K562 (cell line): ENCODE data around the gene SNX25. TPM values are rescaled to one million over a fixed set of nuclear protein-coding genes. Genes with fewer than 3 reads are reported as not detected.

Experiments
- C11orf30 ChIP-seq: fragments of 450-650 bp; IDR thresholded peaks from 2 replicates; pipeline ENCODE4 v1.6.1; 2016; ENCODE audit warnings: low read depth, mild to moderate bottlenecking
- HDAC8 ChIP-seq: fragments of 450-650 bp; IDR thresholded peaks from 2 replicates; pipeline ENCODE4 v1.6.1; 2016; ENCODE audit warnings: mild to moderate bottlenecking, missing genetic modification characterization, moderate library complexity, missing compliant biosample characterization
- TRIM24 ChIP-seq, 2 experiments: fragments of 450-650 bp; IDR thresholded peaks; 2 replicates each; pipeline ENCODE4 v1.6.1; 2016
- U2AF1 ChIP-seq: fragments of 200-400 bp; formaldehyde crosslinking; optimal IDR thresholded peaks from 2 replicates; pipeline ENCODE3; 2017; ENCODE audit warnings: mild to moderate bottlenecking, low read depth, low read length, moderate library complexity
- ZKSCAN1 ChIP-seq: fragments of 150-350 bp; IDR thresholded peaks from 2 replicates; pipeline ENCODE4 v1.6.1; 2016; ENCODE audit warnings: low read depth, low read length
- polyA plus RNA-seq, 8 experiments: library from polyadenylated mRNA; depleted of rRNA in 4 of 8; stranded (reverse) in 5 of 8; unstranded in 3 of 8; fragments of >200 nt; fragmentation: Nextera tagmentation in 2 of 8; fragmentation: Illumina TruSeq in 1 of 8; extraction: Ambion mirVana in 2 of 8; extraction: Trizol in 1 of 8; gene quantifications; 2 replicates each; pipeline versions ENCODE4 v1.2.1 to v1.2.3, GENCODE V29; 2011 to 2014; ENCODE audit warnings: inconsistent platforms in 1 of 8, missing spikeins in 1 of 8
- total RNA-seq, 7 experiments: library from RNA; depleted of rRNA in 6 of 7; stranded (reverse); fragments of >200 nt in 6 of 7; fragmentation: Illumina TruSeq in 2 of 7; extraction: Trizol in 2 of 7; gene quantifications; 2 replicates each; pipeline versions ENCODE4 v1.2.1 to v1.2.3, GENCODE V29; 2011 to 2021; ENCODE audit warnings: low replicate concordance in 1 of 7
- TF ChIP-seq, protein P1 (sequence below), 2 experiments: IDR thresholded peaks; 2 replicates each; pipeline ENCODE4 v1.6.1; 2012; ENCODE audit warnings: improper control_type of control experiment in 2 of 2, low read depth in 2 of 2, low read length in 2 of 2, borderline replicate concordance in 1 of 2
- TF ChIP-seq, protein P2 (sequence below): fragments of 250-450 bp; sonication (Bioruptor Pico); IDR thresholded peaks from 2 replicates; pipeline ENCODE4 v1.9.0; 2021; ENCODE audit warnings: mild to moderate bottlenecking
- TF ChIP-seq, protein P3 (sequence below): fragments of 450-650 bp; IDR thresholded peaks from 2 replicates; pipeline ENCODE4 v1.6.1; 2016; ENCODE audit warnings: antibody characterized with exemption
- TF ChIP-seq, protein P4 (sequence below): fragments of 250-450 bp; sonication (Bioruptor Pico); IDR thresholded peaks from 2 replicates; pipeline ENCODE4 v1.8.0; 2022; ENCODE audit warnings: inconsistent platforms
- TF ChIP-seq, protein P5 (sequence below): sonication (generic); formaldehyde crosslinking; IDR thresholded peaks from 2 replicates; pipeline ENCODE4 v1.9.0; 2022; ENCODE audit warnings: mild to moderate bottlenecking, missing genetic modification reagents

Gene SNX25
- total and polyA plus RNA-seq, 9 of the 15 experiments (the other 6 are each of a cell fraction or from before 2014, with no cell fraction given), result 2.5 to 23.4 (median 13.3) TPM

DNA sequence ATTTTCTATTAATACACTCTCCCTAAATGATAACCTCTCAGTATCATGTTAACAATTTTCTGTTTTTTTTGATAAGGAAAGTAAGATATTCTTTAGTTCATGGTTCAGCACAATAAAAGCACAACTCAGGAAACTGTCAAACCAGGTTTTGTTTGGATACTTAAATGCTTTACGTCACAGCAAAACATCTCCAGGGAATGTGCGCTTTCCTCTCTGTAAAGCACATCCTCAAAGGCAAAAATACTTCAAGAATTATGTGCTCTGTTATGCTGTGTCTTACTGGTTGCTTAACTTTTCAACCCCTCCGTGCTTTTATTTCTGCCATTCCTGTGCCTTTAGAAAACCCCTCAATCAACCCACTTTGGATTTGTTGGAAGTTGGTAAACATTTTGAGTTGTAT lies 27.8 kb downstream of the SNX25 start (continued):
- TF ChIP-seq, protein P1, sequence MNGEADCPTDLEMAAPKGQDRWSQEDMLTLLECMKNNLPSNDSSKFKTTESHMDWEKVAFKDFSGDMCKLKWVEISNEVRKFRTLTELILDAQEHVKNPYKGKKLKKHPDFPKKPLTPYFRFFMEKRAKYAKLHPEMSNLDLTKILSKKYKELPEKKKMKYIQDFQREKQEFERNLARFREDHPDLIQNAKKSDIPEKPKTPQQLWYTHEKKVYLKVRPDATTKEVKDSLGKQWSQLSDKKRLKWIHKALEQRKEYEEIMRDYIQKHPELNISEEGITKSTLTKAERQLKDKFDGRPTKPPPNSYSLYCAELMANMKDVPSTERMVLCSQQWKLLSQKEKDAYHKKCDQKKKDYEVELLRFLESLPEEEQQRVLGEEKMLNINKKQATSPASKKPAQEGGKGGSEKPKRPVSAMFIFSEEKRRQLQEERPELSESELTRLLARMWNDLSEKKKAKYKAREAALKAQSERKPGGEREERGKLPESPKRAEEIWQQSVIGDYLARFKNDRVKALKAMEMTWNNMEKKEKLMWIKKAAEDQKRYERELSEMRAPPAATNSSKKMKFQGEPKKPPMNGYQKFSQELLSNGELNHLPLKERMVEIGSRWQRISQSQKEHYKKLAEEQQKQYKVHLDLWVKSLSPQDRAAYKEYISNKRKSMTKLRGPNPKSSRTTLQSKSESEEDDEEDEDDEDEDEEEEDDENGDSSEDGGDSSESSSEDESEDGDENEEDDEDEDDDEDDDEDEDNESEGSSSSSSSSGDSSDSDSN (IDR thresholded peaks at IDR 0.05; ENCODE audit: borderline replicate concordance in 1 of 2, low read depth in 2 of 2, low read length in 2 of 2), result no peak
- TF ChIP-seq ZKSCAN1 (no peak), U2AF1 (no peak), C11orf30 (no peak), HDAC8 (tag) (no peak), TRIM24 (IDR thresholded peaks at IDR 0.05) (no peak)
- TF ChIP-seq, protein P2, sequence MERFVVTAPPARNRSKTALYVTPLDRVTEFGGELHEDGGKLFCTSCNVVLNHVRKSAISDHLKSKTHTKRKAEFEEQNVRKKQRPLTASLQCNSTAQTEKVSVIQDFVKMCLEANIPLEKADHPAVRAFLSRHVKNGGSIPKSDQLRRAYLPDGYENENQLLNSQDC (CRISPR knock-in tag), result no peak
- TF ChIP-seq, protein P3, sequence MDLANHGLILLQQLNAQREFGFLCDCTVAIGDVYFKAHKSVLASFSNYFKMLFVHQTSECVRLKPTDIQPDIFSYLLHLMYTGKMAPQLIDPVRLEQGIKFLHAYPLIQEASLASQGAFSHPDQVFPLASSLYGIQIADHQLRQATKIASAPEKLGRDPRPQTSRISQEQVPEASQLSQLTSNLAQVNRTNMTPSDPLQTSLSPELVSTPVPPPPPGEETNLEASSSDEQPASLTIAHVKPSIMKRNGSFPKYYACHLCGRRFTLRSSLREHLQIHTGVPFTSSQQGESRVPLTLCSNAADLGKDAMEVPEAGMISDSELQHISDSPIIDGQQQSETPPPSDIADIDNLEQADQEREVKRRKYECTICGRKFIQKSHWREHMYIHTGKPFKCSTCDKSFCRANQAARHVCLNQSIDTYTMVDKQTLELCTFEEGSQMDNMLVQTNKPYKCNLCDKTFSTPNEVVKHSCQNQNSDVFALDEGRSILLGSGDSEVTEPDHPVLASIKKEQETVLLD, result no peak
- TF ChIP-seq, protein P4, sequence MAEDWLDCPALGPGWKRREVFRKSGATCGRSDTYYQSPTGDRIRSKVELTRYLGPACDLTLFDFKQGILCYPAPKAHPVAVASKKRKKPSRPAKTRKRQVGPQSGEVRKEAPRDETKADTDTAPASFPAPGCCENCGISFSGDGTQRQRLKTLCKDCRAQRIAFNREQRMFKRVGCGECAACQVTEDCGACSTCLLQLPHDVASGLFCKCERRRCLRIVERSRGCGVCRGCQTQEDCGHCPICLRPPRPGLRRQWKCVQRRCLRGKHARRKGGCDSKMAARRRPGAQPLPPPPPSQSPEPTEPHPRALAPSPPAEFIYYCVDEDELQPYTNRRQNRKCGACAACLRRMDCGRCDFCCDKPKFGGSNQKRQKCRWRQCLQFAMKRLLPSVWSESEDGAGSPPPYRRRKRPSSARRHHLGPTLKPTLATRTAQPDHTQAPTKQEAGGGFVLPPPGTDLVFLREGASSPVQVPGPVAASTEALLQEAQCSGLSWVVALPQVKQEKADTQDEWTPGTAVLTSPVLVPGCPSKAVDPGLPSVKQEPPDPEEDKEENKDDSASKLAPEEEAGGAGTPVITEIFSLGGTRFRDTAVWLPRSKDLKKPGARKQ (CRISPR knock-in tag), result no peak
- TF ChIP-seq, protein P5, sequence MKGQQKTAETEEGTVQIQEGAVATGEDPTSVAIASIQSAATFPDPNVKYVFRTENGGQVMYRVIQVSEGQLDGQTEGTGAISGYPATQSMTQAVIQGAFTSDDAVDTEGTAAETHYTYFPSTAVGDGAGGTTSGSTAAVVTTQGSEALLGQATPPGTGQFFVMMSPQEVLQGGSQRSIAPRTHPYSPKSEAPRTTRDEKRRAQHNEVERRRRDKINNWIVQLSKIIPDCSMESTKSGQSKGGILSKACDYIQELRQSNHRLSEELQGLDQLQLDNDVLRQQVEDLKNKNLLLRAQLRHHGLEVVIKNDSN (CRISPR knock-in tag), result no peak
